ENCODE results near the gene CACNA2D1.
"Not testable (repeated sequence)": the region's sequence is repeated elsewhere in the genome, so short reads cannot be mapped to it uniquely, and the experiment has no call there.

Gene CACNA2D1

DNA sequence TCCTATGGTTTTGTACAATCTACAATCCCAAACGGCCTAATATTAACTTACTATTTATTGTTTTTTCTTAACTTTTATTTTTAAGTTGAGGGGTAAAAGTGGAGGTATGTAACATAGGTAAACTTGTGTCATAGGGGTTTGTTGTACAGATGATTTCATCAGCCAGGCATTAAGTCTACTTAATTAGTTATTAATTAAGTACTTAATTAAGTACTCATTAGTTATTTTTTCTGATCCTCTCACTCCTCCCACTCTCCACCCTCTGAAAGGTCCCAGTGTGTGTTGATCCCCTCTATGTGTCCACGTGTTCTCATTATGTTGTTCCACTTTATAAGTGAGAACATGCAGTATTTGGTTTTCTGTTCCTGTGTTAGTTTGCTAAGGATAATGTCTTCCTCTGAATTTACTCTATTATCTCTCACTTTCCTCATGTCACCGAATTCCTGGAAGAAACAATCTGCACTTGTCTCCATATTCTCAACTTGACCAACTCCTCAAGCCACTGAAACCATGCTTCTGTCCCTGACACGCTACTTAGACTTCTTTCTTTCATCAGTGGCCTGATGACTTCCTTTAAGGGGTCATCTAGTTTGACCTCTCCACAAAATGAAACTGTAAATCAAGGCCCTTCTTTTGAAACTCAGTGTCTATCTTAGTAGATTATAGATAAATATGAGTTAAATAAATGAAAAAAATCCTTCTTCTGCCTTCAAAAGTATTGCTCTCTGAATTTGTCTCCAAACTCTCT, 9.1 kb downstream of the CACNA2D1 start:
- DNase-seq (ENCODE audit: low spot score) = no peak

- no peak for DNase-seq (ENCODE audit: low spot score)
Observed at GRCh38 chr7:82433507-82433906, 10.1 kb downstream of the CACNA2D1 start.

DNA sequence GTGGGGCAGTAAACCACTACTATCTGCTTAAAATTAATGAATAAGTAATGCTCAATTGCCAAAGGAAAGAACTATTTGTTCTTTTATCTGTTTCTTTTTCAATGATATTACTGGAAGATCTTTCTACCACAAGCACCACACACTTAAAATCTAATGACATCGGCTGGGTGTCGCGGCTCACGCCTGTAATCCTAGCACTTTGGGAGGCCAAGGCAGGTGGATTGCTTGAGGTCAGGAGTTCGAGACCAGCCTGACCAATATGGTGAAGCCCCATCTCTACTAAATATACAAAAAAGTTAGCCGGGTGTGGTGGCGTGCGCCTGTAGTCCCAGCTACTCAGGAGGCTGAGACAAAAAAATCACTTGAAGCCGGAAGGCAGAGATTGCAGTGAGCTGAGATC, 10.8 kb downstream of the CACNA2D1 start:
- DNase-seq (ENCODE audit: low spot score) = not testable (repeated sequence)

GRCh38 chr7:82430500-82431465, 12.8 kb downstream of the CACNA2D1 start:
- DNase-seq (ENCODE audit: low spot score) = no peak

DNA sequence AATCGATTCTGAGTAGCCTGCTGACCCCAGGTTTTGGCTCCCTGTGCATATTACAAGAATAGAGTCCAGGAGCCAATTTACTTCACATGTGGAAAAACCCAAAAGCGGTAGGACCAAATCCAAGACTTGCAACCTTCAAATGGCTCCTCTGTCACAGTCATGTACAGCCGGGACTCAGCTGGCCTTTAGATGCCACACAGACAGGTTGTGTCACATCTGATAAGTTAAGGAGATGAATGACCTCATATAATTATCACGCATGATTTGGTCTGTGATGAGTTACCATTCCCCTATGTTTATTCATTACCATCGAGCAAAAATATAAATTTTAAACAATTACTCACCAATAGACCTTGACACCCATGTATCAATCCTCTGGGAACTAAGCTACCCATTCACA, 14.2 kb downstream of the CACNA2D1 start:
- DNase-seq (ENCODE audit: low spot score) = no peak

- DNase-seq (ENCODE audit: low spot score) = no peak
Observed at GRCh38 chr7:82428186-82428961, 15.2 kb downstream of the CACNA2D1 start.

DNA sequence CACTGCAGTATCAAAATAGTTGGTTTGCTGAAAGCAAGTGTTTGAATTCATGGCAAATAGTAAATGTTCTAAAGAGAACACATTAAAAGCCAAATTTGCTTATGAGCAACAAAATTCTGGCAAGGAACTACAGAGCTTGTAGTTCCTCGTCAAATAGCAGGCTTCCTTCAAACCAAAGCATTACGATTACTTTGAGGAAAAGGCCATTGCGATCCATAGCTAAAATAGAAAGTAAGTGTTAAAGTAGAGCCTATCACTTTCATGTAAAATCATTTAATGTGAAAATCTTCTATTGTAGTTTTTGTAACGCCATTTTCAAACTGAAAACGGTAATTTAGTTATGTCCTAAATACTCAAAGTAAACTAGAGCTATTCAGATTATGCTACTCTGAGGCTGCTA, 20.1 kb downstream of the CACNA2D1 start:
- no peak for DNase-seq (ENCODE audit: low spot score)

- DNase-seq (ENCODE audit: low spot score) = no peak
Observed at GRCh38 chr7:82419200-82419599, 24.4 kb downstream of the CACNA2D1 start.

GRCh38 chr7:82417898-82418297, 25.7 kb downstream of the CACNA2D1 start:
- no peak for DNase-seq (ENCODE audit: low spot score)

DNA sequence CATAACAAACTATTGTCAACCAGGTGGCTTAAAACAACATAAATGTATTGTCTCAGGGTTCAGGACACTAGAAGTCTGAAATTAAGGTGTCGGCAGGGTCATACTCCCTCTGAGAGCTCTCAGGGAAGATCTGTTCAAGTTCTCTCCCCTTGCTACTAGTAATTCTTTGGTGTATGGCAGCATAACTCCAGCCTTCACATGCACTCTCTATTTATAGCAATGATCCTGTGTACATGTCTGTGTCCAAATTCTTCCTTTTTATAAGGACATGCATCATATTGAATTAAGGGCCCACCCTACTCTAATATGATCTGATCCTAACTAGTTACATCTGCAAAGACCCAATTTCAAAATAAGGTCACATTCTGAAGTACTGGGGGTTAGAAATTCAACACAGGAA, 27.2 kb downstream of the CACNA2D1 start:
- no peak for DNase-seq (ENCODE audit: low spot score)

DNA sequence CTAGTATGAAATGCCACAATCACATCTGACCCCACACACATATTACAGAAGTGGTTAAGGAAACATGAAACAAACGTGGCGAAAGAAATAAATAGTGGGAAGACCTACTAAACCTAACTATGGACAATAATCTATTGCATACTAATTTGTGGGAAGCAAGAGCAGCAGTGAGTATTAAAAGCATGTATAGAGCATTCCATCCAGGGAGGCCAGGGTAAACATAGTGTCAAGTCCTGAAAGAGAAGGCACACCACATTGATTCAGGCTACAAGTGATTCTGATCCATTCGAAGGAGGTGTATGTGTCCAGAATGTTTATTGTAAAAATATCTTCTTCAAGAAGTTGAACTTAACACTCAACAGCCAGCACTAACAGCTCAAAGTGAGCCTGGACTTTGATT, 29.2 kb downstream of the CACNA2D1 start:
- no peak for DNase-seq (ENCODE audit: low spot score)

- no peak for DNase-seq (ENCODE audit: low spot score)
Observed at GRCh38 chr7:82413237-82413636, 30.3 kb downstream of the CACNA2D1 start.

DNA sequence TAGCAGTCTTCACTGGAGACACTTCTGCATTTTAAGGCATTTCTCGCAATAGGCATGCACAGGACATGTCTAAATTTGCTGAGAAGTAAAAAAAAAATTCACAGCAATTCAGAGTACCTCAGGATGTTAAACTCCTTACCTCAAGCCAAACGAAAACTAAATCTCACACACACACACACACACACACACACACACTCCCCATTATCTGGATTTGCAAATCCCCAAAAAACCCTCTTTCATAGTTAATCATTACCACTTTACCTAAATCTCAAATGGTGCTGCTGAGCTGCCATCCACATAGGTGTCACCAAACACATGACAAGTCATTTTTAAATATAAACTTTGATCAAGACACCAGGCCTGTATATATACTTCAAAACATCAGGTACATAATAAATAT, 31.8 kb downstream of the CACNA2D1 start:
- DNase-seq (ENCODE audit: low spot score) = no peak

GRCh38 chr7:82410461-82410860, 33.1 kb downstream of the CACNA2D1 start:
- no peak for DNase-seq (ENCODE audit: low spot score)

GRCh38 chr7:82406937-82407336, 36.6 kb downstream of the CACNA2D1 start:
- no peak for DNase-seq (ENCODE audit: low spot score)

DNA sequence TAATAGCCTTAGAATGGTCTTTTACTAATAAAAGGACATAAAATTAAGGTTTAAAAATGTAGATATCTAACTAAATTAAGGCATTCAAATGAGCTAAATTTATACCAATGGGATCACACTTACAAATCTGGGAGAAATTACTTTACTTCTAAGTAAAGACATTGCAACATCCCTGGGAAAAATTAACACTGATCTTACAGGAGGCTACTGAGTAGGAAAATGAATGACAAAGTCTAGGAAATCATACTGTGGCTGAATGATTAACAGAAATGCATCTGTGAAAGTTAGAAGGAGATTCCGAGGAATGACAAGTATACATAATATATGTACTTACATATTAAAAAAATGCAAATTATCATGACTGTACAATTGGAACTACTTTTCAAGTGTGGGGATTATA, 38.3 kb downstream of the CACNA2D1 start:
- no peak for DNase-seq (ENCODE audit: low spot score)

DNA sequence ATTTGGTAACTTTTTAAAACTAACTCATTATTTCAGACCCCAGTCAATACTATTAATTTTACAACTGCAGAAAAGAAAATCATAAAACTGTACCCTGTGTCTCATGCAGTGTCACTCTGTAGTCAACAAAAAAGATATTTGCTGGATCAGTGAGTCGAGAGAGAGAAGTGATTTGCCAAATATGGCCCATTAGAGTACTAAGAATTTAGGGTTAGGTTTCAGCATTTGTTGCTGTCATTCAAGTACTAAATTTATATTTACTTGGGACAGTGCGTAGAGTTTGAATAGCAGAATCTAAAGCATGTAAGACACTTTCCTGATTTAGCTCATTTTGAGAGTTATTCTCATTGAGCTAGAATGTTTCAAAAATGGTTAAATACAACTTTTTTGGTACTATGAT, 38.9 kb downstream of the CACNA2D1 start:
- no peak for DNase-seq (ENCODE audit: low spot score)

DNA sequence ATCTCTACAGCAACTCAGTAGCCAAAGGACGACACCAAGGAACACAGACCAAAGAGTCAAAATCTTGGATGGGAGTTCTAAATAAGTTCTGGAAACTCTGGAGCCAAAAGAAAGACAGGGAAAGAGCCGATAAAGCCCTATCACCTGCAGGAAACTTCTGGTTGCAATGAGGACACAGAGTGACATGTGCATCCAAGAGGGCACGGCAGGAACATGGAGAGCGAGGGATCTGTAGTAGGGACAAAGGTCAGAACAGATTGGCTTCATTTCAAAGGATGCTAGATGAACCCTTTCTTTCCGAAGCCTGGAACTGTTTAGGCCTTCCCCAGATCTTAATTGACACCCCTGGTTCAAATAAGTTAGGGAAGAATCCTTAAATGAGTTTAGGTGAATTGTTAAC, 39.5 kb downstream of the CACNA2D1 start:
- no peak for DNase-seq (ENCODE audit: low spot score)

- no peak for DNase-seq (ENCODE audit: low spot score)
Observed at GRCh38 chr7:82397879-82398524, 45.6 kb downstream of the CACNA2D1 start.

DNA sequence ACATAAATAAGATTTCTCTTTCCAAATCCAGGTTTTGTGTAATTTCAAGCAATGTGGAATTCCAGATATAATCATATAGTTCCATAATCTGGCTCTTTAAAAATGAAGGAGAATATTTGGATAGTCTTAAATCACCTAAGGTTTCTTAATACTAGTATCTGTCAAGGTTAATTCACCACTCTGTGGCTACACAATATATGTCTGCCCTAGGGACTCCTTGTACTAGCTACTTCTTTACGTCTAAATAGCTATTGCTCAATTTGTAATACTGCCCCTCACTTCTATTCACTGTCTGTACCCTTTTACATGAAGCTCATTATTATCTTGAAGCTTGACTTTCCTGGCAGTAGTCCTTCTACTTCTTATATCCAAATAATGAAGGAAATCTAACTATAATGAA, 47.2 kb downstream of the CACNA2D1 start:
- DNase-seq (ENCODE audit: low spot score) = no peak

DNA sequence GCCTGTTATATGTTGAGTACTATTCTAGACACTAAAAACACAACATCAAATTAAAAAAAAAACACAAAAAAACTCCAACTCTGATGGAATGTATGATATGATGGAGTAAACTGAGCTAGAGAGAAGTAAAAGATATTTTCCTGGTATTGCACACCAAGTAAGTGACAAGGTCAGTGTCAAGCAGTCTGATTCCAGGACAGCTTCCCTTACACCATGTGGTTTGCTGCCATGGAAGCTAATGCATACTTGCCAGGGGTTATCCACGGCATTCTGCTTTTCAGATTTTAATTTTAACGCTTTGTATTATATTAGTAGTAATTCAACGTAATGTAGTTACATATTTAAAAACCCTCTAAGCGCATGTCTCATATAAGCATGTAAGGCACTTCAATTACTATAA, 48.4 kb downstream of the CACNA2D1 start:
- no peak for DNase-seq (ENCODE audit: low spot score)

GRCh38 chr7:82393840-82394220, 49.7 kb downstream of the CACNA2D1 start:
- DNase-seq (ENCODE audit: low spot score) = no peak
